GM18507 (cell line): ENCODE measurements around the gene FAT2.

Experiments
- DNase-seq: peaks from one replicate; pipeline ENCODE4 v3.0.0; 2011; ENCODE audit warnings: low read depth; ENCODE audit not compliant: insufficient read length; ENCODE audit errors: extremely low spot score
- FAIRE-seq: peaks from 2 replicates; lab custom pipeline; 2011; peaks lifted over from hg19 to GRCh38; lab: Jason Lieb, UNC

FAT2 gene

DNA sequence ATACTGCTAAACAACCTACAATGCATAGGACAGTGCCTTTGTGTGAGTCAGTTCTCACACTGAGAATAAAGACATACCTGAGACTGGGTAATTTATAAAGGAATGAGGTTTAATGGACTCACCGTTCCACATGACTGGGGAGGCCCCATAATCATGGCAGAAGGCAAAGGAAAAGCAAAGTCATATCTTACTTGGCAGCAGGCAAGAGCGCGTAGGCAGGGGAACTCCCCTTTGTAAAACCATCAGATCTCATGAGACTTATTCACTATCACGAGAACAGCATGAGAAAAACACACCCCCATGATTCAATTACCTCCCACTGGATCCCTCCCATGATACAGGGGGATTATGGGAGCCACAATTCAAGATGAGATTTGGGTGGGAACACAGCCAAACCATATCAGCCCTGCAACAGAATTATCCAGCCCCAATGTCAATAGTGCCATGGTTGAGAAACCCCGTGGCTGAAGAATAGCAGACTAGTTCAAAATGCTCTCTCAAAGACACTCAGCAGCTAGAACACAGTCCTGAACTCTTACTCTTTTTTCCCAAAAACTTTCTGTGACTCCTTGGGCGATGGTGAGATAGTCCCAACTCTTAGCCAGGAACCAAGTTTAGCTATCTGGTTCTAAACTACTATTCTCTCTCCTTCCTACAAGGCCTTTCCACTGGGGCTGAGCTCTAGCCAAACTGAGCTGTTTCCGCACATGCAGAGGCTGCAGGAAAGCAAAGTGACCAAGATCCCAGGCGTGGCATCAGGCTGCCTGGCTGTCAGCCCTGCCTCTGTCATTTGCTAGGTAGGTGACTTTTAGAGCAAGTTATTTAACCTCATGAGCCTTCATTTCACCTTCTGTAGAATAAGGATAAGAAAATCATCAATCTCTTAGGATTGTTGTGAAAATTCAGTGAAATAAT is 21.7 kb downstream of the FAT2 start:
- DNase-seq (no peak), FAIRE-seq (peak; percentile 51)

DNA sequence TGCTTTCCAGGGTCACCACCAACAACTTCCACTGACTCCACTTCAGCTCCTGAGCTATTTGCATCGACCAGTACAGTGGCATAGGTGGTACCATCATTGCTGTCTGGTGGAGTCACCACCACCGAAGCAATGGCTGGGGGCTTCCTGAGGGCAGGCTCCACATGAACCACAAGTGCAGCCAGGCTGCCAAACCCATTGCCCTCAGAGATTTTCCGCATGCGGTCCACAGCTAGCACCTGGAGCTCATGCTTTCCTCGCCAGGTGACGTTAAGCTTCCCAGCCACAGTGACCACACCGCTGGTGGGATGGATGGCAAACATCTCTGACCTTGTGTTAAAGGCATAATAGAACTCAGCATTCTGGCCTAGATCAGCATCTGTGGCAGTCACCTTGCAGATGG is 23.1 kb downstream of the FAT2 start:
- no peak for FAIRE-seq
- no peak for DNase-seq

DNA sequence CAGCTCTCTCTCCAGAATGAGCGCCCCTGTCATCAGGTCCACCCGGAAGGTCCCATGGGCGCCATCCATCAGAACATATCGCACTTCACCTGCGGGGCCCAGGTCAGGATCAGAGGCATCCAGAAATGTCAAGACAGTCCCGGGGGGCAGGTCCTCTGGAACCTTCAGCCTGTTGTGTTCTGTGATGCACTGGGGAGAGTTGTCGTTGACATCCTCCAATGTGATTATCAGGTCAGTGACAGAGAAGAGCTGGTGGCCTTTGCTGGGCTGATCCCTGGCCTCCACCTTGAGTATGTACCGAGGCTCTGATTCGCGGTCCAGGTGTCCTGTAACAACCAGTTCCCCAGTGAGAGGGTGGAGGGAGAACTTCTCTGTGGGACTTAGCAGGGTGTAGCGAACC is 25.2 kb downstream of the FAT2 start:
- DNase-seq (no peak), FAIRE-seq (no peak)

DNA sequence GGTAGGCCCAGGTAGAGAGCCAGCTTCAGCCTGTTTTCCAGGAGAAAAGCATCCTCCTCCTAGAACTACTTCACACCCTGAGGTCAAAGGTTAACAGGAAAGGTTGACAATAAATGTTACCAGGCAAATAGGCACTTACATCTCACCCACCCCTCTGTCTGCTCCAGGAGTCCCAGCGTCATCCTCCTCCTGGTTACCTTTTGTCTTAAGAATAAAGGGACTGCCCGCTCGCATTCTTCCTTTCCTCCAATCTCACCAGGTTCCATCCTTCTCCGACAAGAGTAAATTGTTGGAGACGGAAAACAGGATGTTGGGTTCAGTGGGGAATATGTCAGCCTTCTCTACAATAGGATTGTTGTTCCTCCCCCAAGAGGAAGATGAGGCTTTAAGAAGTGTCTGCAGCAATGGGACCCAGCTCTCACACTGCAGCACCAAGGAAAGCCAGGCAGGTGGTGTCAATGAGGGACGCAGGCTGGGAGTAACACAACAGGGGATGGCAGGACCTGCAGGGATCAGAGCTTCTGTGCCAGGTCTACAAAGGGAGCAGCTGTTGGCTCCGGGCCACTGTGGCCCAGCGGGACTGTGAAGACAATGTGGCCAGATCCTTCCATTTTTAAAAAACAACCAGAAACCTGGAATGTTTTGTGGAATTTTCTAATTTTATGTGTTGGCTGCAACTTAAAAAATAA is 29.0 kb downstream of the FAT2 start:
- DNase-seq (no peak), FAIRE-seq (no peak)

DNA sequence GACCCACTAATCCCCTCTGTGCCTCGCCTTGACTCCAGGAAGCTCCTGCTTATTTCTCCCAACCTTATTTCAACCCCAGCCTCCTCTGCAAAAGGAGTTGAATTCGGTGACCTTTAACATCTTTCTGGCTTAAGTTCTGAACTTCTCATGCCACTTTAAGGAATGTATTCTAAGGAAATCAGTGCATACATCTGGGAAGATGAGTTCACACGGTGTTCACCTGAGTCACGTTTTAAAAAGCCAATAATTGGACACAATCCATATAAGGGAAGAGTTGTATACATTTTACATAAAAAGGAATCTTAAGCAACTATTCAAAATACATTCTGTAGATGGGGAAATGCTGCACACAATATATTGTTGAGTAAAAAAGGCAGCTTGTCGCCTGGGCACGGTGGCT is 33.2 kb downstream of the FAT2 start:
- no peak for DNase-seq
- FAIRE-seq, result no peak

DNA sequence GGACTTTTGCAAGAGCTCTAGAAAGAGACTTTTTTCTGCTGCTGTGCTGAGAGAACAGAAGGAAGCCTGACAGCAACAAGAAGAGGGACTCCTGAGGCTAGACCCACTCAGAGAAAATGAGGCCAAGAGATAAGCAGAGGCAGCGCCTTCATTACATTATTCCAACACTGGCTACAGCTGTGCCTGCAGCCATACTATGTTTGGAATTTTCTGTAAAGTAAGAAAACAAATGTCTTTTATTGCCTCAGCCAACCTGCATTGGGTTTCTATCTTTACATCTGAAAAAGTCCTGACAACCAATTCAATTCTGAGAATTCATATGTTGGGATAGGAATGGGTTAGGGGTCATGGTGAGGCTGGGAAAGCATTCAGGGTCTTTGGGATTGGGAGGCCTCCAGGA is 33.7 kb downstream of the FAT2 start:
- FAIRE-seq (no peak), DNase-seq (no peak)

DNA sequence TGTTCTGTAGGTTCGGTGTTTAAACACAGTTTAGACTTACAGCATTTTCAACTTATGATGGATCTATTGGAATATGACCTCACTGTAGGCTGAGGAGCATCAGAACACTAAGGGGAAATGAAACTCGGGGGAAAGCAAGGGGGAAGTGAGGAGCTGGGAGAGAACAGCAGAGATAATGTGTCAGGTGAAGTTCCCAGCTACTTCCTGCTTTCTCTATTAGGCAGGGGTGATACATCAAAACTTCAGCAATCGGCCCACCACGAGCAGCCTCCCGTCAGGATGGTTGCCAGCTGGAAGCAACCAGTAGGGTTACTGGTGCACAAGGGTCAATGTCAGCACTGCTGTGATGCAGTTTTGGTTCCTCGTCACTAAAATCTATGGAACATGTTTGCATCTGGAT is 34.3 kb downstream of the FAT2 start:
- DNase-seq (no peak), FAIRE-seq (peak; percentile 67)

DNA sequence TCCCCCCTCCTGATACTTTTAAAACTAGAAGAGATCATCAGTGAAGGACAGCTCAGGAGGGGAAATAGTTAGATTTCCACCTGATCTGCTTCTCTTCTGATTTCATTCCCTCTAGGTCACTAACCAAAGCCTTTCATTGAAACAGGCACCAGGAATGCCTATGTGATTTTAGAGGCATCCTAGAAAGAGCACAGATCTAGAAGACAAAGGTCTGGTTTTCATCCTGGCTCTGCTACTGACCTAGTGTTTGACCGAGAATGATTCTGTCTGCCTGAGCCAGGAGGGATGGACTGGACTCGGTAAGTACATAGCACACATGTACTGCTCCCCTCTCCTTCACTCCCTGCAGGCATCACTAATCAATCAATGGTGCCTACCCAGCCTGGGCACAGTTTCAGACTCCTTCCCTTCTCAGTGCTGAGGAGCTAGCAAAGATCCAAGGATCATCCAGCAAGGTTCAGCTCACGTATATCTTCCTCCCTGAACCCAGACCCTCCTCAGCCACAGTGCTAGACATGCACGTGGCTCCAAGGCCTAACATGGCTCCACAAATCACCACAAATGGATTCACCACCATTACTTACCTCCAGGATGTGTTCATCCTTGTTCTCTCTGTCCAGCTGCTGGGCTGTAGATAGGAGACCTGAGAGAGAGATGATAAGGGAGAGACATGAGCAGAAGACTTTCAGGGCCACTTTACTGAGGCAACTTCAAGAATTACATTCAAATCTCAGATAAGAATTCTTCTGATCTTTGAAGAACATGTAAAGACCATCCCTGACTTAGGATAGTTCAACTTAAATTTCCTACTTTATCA is 35.2 kb downstream of the FAT2 start:
- peak; percentile 31 for FAIRE-seq
- DNase-seq, result no peak

DNA sequence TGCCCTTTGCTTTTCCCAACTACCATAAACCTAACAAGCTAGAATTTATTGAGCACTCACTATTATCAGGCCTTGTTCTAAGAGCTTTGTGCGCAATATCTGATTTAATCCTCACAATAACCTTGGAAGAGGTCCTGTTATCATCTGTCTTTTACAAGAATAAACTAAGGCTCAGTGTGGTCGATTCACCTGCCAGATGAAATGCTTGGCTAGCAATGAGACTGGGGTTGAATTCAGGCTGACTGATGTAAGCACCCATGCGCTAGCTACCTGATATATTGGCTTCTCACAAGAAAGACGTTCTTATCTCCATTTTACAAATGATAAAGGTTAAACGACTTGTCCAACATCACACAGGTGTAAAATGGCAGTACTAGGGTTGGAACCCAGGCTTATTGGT is 37.4 kb downstream of the FAT2 start:
- FAIRE-seq (no peak), DNase-seq (no peak)

DNA sequence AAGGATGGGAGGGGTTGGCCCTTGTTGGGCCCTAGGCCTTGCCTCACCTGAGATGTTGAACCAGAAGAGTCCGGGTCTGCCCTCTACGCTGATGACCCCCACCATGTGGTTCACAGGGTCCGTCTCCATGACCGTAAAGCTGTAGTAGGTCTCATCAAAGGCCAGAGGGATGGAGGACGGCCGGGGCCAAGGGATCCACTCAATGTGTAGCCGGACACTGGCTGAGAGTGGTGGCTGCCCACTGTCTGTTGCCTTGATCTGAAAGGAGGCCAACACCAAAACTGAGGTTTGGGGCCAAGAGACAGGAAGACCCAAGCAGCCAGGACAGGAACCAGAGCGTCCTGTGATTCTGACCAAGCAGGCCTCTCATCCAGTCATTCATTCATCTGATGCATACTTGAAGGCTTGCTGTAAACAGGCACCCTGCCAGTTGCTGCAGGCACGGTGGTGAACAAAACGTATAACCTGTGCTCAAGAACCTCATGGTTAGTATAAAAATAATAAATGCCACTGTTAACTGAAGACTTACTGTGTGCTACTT is 37.9 kb downstream of the FAT2 start:
- FAIRE-seq (no peak), DNase-seq (no peak)

DNA sequence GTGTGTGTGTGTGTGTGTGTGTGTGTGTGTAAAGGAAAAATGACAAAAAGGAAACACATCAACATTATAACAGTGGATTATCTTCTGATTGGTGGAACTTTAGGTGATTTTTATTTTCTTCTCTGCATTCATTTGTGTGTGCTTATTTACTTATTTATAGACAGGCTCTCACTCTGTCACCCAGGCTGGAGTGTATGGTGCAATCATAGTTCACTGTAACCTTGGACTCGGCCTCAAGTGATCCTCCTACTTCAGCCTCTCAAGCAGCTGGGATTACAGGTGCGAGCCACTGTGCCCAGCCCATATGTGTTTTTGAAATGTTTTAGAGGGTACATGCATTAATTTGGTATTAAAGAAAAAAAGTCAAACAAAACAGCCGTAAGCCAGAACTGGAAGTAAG is 39.1 kb downstream of the FAT2 start:
- DNase-seq (no peak), FAIRE-seq (no peak)

DNA sequence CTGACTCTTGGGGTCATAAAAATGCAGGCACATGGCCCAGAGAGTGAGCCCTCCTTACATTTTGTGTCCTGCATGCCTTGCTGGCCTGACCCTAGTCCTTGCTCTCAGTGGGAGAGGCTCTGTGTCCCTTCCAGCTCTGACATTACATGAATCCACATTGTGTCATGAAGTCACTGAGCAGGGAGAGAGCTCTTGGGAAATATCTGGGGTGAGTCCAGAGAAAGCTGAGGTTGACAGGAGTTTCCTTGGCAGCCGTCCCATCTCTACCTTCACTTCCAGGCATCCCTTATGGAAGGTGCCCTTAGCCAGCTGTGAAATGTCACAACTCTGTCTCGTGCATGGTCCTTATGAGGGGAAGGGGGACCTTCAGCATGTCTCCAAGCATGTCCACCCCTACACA is 41.0 kb downstream of the FAT2 start:
- DNase-seq, result no peak
- no peak for FAIRE-seq

DNA sequence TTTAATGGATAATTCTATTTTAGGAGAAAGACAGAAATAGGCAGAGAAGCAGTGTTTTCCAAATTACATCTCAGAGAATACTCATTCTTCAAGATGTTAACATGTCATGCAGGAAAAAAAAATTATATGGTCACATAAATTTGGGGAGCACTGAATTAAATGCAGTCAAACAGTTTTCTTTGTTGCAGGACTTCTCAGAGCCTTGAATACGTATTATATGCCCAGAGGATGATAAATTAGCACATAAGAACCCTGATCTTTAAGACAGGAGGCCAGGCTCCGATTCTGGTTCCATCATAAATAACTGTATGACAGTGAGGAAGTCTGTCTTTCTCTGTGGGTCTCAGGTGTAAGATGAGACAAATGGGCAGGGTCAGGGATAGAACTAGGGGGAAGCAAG is 41.4 kb downstream of the FAT2 start:
- FAIRE-seq (no peak), DNase-seq (no peak)

DNA sequence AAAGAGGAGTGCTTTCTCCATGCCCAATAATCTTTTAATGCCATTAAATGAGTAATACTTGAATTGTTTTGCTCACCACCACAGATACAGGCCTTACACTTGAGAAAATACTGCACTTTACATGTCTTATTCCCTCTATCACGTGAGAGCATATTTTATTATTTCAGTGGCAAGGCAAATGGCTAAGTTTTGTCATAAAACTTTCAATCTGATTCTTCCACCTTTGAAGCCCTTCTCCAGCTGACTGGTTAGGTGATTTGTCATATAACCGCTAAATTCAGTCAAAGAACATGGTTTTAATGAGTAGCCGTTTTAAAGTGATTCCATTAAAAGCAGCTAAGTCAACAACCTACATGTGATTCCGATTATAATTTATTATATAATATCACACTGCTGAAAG is 43.8 kb downstream of the FAT2 start:
- FAIRE-seq, result no peak
- no peak for DNase-seq

DNA sequence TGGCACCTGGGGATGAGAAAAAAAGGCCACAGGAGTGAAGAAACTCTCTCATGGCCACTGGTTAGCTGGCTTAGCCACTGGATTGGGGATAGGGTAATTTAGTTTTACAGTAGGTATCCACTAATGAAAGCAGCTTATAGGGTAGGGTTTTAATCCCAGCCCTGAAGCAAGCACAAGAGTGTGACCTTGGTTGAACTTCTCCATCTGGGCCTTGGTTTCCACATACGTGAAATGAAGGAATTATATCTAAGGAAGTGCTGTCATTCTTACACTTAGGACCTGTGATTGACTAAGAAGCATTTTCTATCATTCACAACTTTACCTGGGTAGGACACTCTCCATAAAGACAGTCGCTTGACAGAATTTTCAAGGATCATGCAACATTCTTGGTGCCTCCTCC is 49.6 kb downstream of the FAT2 start:
- no peak for FAIRE-seq
- DNase-seq, result no peak
